HG02642 (cell line): ENCODE data around the gene ZNF358.

ENCODE experiments used
- ATAC-seq: cut with Tn5 transposase; IDR thresholded peaks from one replicate; pipeline ENCODE4 v1.9.1; 2021; ENCODE audit warnings: mild to moderate bottlenecking; ENCODE audit not compliant: unreplicated experiment, poor library complexity

Gene ZNF358

DNA sequence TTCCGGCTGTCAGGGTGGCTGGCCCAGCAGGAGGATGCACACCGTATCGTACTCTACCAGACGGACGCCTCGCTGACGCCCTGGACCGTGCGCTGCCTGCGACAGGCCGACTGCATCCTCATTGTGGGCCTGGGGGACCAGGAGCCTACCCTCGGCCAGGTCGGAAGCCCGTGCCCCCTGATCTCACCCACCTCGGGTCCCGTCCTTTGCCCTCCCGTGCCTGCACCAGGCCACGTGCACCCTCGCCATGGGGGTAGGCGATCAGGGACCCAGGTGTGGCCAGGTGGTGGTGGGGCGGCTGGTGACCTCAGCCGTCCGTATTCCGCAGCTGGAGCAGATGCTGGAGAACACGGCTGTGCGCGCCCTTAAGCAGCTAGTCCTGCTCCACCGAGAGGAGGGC is 38.7 kb downstream of the ZNF358 start:
- no peak for ATAC-seq

DNA sequence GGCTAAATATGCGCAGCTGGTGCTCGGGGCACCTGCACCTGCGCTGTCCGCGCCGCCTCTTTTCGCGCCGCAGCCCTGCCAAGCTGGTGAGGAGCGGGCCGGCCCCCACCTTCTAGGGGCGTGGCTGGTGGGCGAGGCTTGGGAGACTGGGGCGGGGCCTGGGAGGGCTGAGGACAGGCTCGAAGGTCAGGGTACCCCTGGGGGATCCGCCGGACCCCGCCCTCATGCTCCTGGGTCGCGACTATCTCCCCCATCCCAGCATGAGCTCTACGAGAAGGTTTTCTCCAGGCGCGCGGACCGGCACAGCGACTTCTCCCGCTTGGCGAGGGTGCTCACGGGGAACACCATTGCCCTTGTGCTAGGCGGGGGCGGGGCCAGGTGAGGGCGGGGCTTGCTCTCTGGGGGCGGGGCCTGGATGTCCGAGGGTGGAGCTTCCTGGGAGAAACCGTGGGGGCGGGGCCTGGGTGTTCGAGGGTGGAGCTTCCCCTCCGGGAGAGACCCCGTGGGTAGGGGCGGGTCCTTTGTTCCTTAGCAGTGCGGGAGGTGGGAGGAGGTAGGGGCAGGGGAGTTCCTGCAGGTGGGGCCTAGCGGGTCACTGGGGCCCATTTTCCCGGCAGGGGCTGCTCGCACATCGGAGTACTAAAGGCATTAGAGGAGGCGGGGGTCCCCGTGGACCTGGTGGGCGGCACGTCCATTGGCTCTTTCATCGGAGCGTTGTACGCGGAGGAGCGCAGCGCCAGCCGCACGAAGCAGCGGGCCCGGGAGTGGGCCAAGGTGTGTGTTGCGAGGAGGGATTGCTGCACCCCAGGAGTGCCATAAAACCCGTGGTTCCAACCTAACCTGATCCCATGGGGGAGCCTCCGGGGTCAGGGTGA is 39.3 kb downstream of the ZNF358 start:
- ATAC-seq = no peak

DNA sequence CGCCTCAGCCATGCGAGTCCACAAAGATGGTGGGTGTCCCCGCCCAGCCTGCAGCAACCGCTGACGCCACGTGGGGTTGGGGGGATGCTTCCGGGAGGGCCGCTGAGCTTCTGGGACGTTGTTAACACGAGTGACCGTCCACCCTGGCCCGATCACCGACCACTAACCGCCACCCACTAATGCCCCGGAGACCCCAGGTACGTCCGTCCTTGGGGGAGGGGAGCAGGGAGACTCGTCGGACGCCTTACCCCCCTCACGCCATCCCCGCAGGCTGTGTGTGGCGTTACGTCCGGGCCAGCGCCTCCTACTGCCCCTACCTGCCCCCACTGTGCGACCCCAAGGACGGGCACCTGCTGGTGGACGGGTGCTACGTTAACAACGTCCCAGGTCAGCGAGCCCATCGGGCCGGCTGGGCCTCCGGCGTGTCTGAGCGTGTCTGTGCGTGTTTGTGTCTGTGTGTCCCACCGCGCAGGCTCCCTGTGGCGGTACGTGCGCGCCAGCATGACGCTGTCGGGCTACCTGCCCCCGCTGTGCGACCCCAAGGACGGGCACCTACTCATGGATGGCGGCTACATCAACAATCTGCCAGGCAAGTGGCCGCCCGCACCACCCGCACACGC is 40.9 kb downstream of the ZNF358 start:
- ATAC-seq = no peak

DNA sequence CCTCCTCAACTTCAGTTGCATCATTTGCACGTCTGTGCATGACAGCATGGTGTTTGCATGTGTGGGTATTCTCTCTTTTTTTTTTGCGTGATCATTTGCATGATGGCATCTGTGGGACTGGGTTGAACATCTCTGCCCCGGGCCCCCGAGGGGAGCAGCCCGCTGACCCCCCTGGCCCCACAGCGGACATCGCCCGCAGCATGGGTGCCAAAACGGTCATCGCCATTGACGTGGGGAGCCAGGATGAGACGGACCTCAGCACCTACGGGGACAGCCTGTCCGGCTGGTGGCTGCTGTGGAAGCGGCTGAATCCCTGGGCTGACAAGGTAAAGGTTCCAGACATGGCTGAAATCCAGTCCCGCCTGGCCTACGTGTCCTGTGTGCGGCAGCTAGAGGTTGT is 42.8 kb downstream of the ZNF358 start:
- no peak for ATAC-seq

DNA sequence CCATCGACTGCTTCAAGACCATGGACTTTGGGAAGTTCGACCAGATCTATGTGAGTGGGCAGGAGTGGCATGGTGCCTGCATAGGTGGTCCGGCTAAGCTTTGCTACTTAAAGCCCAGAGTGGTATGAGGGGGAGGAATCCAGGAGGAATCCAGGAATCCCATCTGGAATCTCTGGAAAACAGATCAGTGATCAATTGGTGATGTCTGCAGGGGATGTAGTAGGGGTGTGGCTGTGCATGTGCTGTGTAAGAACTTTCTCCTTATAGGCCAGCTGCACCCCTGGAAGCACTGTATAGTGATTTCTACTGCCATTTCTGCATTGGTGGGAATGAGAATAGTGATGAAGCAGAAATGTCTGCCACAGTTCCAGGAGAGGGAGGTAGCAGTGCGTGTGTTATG is 43.2 kb downstream of the ZNF358 start:
- no peak for ATAC-seq

DNA sequence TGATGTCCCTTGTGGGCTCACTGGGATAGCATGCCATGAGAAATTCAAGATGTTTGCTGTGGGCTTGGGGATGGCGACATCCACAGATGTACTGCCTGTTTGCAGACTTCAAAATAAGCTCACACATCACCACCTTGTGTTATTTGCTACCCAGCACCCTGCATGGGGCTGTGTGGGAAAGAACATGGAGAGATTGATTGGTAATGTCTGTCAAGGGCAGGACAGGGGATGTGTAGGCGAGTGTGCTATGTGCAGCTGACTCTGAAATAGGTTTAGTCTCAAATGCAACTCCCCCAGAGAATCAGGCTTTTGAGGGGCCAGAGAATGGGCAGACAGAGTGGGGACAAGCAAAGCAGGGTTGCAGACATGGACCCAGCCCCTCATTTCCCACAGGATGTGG is 44.4 kb downstream of the ZNF358 start:
- no peak for ATAC-seq

DNA sequence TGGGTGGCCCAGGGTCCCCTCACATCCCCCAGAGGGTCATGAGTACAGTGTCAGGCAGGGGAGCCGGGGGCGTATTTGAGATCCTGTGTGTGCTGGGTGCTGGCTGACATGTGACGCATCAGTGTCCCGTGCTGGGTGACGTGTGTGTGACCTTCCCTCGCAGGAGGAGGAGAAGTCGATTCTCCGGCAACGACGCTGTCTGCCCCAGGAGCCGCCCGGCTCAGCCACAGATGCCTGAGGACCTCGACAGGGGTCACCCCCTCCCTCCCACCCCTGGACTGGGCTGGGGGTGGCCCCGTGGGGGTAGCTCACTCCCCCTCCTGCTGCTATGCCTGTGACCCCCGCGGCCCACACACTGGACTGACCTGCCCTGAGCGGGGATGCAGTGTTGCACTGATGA is 45.4 kb downstream of the ZNF358 start:
- no peak for ATAC-seq

DNA sequence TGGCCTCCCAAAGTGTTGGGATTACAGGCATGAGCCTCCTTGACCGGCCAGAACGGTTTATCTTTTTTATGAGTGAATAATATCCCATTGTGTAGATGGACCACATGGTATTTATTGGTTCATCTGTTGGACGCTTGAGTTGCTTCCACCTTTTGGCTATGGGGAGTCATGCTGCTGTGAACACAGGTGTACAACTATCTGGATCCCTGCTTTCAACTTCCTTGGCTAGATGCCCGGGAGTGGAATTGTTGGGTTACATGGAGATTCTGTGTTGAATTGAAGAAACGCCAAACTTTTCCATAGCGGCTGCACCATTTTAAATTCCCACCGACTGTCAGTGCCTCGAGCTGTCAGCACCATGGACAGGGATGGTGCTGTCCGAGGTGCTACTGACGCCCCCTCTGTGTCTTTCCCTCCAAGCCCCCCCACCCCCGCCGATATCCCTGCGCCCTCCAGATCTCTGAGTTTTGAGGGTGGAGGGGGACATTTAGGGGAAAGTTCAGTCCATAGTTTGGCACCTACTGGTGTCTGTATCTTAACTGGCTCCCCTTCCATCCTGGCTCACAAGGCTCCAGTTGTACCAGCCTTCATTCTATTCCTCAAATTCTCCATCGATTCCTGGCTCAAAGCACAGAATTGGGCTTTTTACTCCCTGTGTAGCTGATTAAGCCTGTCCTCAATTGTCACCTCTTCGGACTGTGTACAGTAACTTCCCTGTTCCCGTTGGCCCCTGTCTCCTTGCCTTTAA is 46.9 kb downstream of the ZNF358 start:
- ATAC-seq = no peak

DNA sequence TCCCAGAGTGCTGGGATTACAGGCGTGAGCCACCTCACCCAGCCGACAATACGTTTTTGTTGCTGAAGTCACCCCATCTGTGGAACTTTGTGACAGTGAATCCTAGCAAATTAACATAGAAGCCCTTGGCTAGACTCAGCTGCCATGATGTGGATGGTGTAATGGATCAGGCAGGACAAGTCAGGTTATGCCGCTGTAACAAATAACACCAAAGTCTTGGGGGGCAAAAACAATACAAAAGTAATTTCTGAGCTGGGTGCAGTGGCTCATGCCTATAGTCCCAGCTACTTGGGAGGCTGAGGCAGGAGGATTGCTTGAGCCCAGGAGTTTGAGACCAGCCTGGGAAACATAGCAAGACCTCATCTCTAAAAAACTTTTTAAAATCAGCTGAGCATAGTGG is 49.0 kb downstream of the ZNF358 start:
- ATAC-seq = no peak

DNA sequence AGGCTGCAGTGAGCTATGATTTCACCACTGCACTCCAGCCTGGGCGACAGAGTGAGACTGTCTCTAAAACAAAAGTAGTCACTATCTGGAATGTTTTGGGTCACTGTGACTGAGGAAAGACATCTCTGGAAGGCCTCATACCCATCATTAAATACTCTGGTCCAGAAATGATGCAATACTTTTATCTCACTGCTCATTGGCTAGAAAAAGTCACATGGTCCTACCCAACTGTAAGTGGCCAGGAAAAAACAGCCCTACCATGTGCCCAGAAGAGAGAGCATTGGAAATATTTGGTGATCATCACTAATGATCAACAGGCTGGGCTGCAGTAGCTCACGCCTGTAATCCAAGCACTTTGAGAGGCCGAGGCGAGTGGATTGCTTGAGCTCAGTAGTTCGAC is 49.4 kb downstream of the ZNF358 start:
- no peak for ATAC-seq
